Measurements from ENCODE around the gene TRIM24. TPM values are rescaled to one million over a fixed set of nuclear protein-coding genes. Genes with fewer than 3 reads are reported as not detected.

TRIM24 gene
- total and polyA plus RNA-seq, 2 donors from 2014 or later = 7.6 to 16.8 TPM

DNA sequence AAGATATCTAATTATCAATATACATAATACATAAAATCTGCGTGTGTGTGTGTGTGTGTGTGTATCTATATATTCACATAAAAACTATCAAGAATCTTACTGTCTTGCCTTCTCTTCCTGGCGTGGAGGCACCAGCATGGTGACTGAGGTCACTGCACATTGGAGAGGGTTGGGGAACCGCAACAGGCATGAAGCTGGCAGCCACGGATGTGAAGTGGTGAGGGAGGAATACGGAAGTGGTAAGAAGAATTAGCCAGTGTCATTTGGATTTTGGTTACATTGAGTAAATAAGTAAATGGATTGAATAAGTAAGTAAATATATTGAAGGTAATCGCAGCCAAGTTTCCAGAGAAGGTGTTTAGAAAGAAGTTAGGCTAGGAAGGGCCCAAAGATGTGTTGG is 85.1 kb downstream of the TRIM24 start:
- FAIRE-seq (no peak), DNase-seq (no peak)
- Histone ChIP-seq H3K27ac (ENCODE audit: low read depth in 2 of 2, low read length in 2 of 2) (no peak overlapping the region), H3K9me3 (ENCODE audit: control insufficient read depth in 2 of 3, insufficient read depth in 1 of 3, low read length in 3 of 3) (no peaks in the 10 kb centered on the region), H3K4me1 (ENCODE audit: control insufficient read depth in 2 of 3, insufficient read depth in 2 of 3, low read depth in 1 of 3, low read length in 3 of 3) (no peaks in the 10 kb centered on the region), H3K9ac (ENCODE audit: low read length in 3 of 3) (no peak overlapping the region), H3K4me3 (ENCODE audit: low read length in 3 of 3) (no peak overlapping the region), H3K27me3 (ENCODE audit: control insufficient read depth, insufficient read depth, low read length) (no peaks in the 10 kb centered on the region), H3K36me3 (ENCODE audit: control insufficient read depth in 2 of 3, insufficient read depth in 3 of 3, low read length in 3 of 3) (peaks cover 0 to 15% (median 7%) of the 10 kb centered on the region in 3 donors)
- intact Hi-C loops (cut with DNase I) = no loop called here
- TF ChIP-seq, protein P1, sequence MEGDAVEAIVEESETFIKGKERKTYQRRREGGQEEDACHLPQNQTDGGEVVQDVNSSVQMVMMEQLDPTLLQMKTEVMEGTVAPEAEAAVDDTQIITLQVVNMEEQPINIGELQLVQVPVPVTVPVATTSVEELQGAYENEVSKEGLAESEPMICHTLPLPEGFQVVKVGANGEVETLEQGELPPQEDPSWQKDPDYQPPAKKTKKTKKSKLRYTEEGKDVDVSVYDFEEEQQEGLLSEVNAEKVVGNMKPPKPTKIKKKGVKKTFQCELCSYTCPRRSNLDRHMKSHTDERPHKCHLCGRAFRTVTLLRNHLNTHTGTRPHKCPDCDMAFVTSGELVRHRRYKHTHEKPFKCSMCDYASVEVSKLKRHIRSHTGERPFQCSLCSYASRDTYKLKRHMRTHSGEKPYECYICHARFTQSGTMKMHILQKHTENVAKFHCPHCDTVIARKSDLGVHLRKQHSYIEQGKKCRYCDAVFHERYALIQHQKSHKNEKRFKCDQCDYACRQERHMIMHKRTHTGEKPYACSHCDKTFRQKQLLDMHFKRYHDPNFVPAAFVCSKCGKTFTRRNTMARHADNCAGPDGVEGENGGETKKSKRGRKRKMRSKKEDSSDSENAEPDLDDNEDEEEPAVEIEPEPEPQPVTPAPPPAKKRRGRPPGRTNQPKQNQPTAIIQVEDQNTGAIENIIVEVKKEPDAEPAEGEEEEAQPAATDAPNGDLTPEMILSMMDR (IDR thresholded peaks at IDR 0.05; ENCODE audit: borderline replicate concordance, extremely low read depth, insufficient read depth) = no peak

GRCh38 chr7:138546064-138546619 is 86.1 kb downstream of the TRIM24 start:
- no peak for FAIRE-seq
- Histone ChIP-seq H3K9me3 (ENCODE audit: control insufficient read depth in 2 of 3, insufficient read depth in 1 of 3, low read length in 3 of 3) (no peaks in the 10 kb centered on the region), H3K9ac (ENCODE audit: low read length in 3 of 3) (no peak overlapping the region), H3K36me3 (ENCODE audit: control insufficient read depth in 2 of 3, insufficient read depth in 3 of 3, low read length in 3 of 3) (peaks cover 3 to 10% (median 7%) of the 10 kb centered on the region in 3 donors), H3K27ac (ENCODE audit: low read depth in 2 of 2, low read length in 2 of 2) (no peak overlapping the region), H3K27me3 (ENCODE audit: control insufficient read depth, insufficient read depth, low read length) (no peaks in the 10 kb centered on the region), H3K4me3 (ENCODE audit: low read length in 3 of 3) (no peak overlapping the region), H3K4me1 (ENCODE audit: control insufficient read depth in 2 of 3, insufficient read depth in 2 of 3, low read depth in 1 of 3, low read length in 3 of 3) (no peaks in the 10 kb centered on the region)
- TF ChIP-seq, protein P1 (IDR thresholded peaks at IDR 0.05; ENCODE audit: borderline replicate concordance, extremely low read depth, insufficient read depth) = no peak
- DNase-seq = peak in 1 of 5 donors; percentile 6
- intact Hi-C loops (cut with DNase I) = no loop called here

DNA sequence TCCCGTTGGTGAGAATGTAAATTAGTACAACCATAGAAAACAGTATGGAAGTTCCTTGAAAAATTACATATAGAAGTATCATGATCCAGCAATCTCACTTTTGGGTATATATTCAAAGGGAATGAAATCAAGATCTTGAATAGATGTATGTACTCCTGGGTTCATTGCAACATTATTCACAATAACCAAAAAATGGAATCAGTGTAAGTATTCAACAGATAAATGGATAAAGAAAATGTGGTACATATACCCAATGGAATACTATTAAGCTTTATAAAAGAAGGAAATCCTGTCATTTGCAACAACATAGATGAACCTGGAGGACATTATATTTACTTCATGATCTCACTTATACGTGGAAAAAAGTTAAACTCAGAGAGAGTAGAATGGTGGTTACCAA is 86.8 kb downstream of the TRIM24 start:
- H3K27me3 ChIP-seq (ENCODE audit: control insufficient read depth, insufficient read depth, low read length) = no peaks in the 10 kb centered on the region
- H3K27ac ChIP-seq (ENCODE audit: low read depth in 2 of 2, low read length in 2 of 2) = no peak overlapping the region
- FAIRE-seq = no peak
- no peak overlapping the region for H3K9ac ChIP-seq (ENCODE audit: low read length in 3 of 3)
- H3K4me3 ChIP-seq (ENCODE audit: low read length in 3 of 3) = no peak overlapping the region
- TF ChIP-seq, protein P1 (IDR thresholded peaks at IDR 0.05; ENCODE audit: borderline replicate concordance, extremely low read depth, insufficient read depth) = no peak
- H3K4me1 ChIP-seq (ENCODE audit: control insufficient read depth in 2 of 3, insufficient read depth in 2 of 3, low read depth in 1 of 3, low read length in 3 of 3) = no peaks in the 10 kb centered on the region
- no peaks in the 10 kb centered on the region for H3K9me3 ChIP-seq (ENCODE audit: control insufficient read depth in 2 of 3, insufficient read depth in 1 of 3, low read length in 3 of 3)
- DNase-seq = no peak
- intact Hi-C loops (cut with DNase I) = no loop called here
- H3K36me3 ChIP-seq (ENCODE audit: control insufficient read depth in 2 of 3, insufficient read depth in 3 of 3, low read length in 3 of 3) = peaks cover 3 to 10% (median 10%) of the 10 kb centered on the region in 3 donors

GRCh38 chr7:138549082-138549481 is 89.0 kb downstream of the TRIM24 start:
- no peak for FAIRE-seq
- intact Hi-C loops (cut with DNase I) = no loop called here

More at GRCh38 chr7:138549082-138549481, 89.0 kb downstream of the TRIM24 start:
- no peak for DNase-seq
- Histone ChIP-seq H3K4me1 (ENCODE audit: control insufficient read depth in 2 of 3, insufficient read depth in 2 of 3, low read depth in 1 of 3, low read length in 3 of 3) (no peaks in the 10 kb centered on the region), H3K27me3 (ENCODE audit: control insufficient read depth, insufficient read depth, low read length) (no peaks in the 10 kb centered on the region), H3K36me3 (ENCODE audit: control insufficient read depth in 2 of 3, insufficient read depth in 3 of 3, low read length in 3 of 3) (peaks cover 18 to 26% (median 21%) of the 10 kb centered on the region in 3 donors), H3K4me3 (ENCODE audit: low read length in 3 of 3) (no peak overlapping the region), H3K9me3 (ENCODE audit: control insufficient read depth in 2 of 3, insufficient read depth in 1 of 3, low read length in 3 of 3) (no peaks in the 10 kb centered on the region), H3K27ac (ENCODE audit: low read depth in 2 of 2, low read length in 2 of 2) (no peak overlapping the region), H3K9ac (ENCODE audit: low read length in 3 of 3) (no peak overlapping the region)
- TF ChIP-seq, protein P1 (IDR thresholded peaks at IDR 0.05; ENCODE audit: borderline replicate concordance, extremely low read depth, insufficient read depth) = no peak

Data from kidney (tissue), 14 donors.